Measurements from ENCODE around the gene HORMAD2. TPM values are rescaled to one million over a fixed set of nuclear protein-coding genes. Genes with fewer than 3 reads are reported as not detected.

Gene HORMAD2
- total RNA-seq, 1 donor from 2014 or later = not detected

- DNase-seq (ENCODE audit: low read depth) (no peak), FAIRE-seq (no peak)
- Histone ChIP-seq H3K9ac (ENCODE audit: low read length) (peak overlapping the region; percentile 67), H2AFZ (ENCODE audit: low read depth, low read length) (no peak overlapping the region), H3K4me1 (ENCODE audit: insufficient read depth, low read length) (peaks cover 40% of the 10 kb centered on the region), H3K79me2 (ENCODE audit: insufficient read depth, low read length) (no peaks in the 10 kb centered on the region), H3K4me2 (ENCODE audit: low read length) (no peak overlapping the region), H4K20me1 (ENCODE audit: insufficient read depth, low read length) (no peaks in the 10 kb centered on the region), H3K9me3 (ENCODE audit: insufficient read depth, low read depth, low read length) (no peaks in the 10 kb centered on the region), H3K36me3 (ENCODE audit: insufficient read depth, low read length) (no peaks in the 10 kb centered on the region), H3K27me3 (ENCODE audit: insufficient read depth, low read length) (no peaks in the 10 kb centered on the region), H3K27ac (ENCODE audit: low read depth, low read length) (peak overlapping the region; percentile 69), H3K4me3 (ENCODE audit: insufficient read depth, low read depth, low read length) (no peak overlapping the region)
- Mint-ChIP-seq H3K36me3 (ENCODE audit: low read depth, unreplicated experiment) (no peaks in the 10 kb centered on the region), H3K4me3 (ENCODE audit: unreplicated experiment) (no peak overlapping the region), H3K4me1 (ENCODE audit: low read depth, unreplicated experiment) (peaks cover 42% of the 10 kb centered on the region), H3K27ac (ENCODE audit: unreplicated experiment) (peak overlapping the region; percentile 92), H3K27me3 (ENCODE audit: low read depth, unreplicated experiment) (peaks cover 2% of the 10 kb centered on the region), H3K9me3 (ENCODE audit: unreplicated experiment) (no peaks in the 10 kb centered on the region)
- TF ChIP-seq, protein P1, sequence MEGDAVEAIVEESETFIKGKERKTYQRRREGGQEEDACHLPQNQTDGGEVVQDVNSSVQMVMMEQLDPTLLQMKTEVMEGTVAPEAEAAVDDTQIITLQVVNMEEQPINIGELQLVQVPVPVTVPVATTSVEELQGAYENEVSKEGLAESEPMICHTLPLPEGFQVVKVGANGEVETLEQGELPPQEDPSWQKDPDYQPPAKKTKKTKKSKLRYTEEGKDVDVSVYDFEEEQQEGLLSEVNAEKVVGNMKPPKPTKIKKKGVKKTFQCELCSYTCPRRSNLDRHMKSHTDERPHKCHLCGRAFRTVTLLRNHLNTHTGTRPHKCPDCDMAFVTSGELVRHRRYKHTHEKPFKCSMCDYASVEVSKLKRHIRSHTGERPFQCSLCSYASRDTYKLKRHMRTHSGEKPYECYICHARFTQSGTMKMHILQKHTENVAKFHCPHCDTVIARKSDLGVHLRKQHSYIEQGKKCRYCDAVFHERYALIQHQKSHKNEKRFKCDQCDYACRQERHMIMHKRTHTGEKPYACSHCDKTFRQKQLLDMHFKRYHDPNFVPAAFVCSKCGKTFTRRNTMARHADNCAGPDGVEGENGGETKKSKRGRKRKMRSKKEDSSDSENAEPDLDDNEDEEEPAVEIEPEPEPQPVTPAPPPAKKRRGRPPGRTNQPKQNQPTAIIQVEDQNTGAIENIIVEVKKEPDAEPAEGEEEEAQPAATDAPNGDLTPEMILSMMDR (IDR thresholded peaks at IDR 0.05; ENCODE audit: insufficient read depth, low read depth, low read length) = no peak
- TF ChIP-seq EZH2 (IDR thresholded peaks at IDR 0.05; ENCODE audit: insufficient read depth, low read length) = no peak
Observed at GRCh38 chr22:30225220-30225927, 145.1 kb downstream of the HORMAD2 start.

DNA sequence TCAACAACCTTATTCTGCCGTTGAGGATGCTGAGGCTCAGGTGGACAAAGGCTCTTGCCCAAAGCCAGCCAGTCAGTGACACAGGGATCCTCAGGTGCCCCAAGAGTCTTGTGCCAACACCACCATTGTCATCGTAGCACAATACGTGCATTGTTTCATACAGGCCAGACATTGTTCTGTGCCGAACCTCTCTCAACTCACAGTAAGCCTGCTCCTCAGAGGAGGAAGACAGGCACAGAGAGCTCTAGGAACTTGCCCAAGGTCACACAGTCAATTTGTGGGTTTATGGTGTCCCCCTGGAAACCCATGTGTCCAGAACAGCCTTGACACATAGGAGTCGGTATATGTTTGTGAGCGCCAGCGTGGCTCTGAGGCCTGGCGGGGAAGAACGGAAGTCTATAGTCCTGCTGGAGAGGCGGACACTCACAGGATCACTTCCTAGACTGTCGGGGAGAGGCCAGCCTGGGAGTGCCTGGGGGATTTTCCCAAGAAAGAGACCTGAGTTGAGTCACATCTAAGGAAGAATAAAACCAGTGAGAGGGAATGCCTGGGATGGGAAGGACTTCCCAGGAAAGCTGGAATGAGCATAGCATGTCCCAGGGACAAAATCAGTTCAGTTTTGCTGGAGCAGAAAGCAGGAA, 146.0 kb downstream of the HORMAD2 start:
- Histone ChIP-seq H3K4me1 (ENCODE audit: insufficient read depth, low read length) (peaks cover 40% of the 10 kb centered on the region), H3K9ac (ENCODE audit: low read length) (peak overlapping the region; percentile 56), H3K27me3 (ENCODE audit: insufficient read depth, low read length) (no peaks in the 10 kb centered on the region), H4K20me1 (ENCODE audit: insufficient read depth, low read length) (no peaks in the 10 kb centered on the region), H3K4me2 (ENCODE audit: low read length) (no peak overlapping the region), H3K36me3 (ENCODE audit: insufficient read depth, low read length) (no peaks in the 10 kb centered on the region), H3K79me2 (ENCODE audit: insufficient read depth, low read length) (no peaks in the 10 kb centered on the region), H2AFZ (ENCODE audit: low read depth, low read length) (no peak overlapping the region), H3K9me3 (ENCODE audit: insufficient read depth, low read depth, low read length) (no peaks in the 10 kb centered on the region), H3K4me3 (ENCODE audit: insufficient read depth, low read depth, low read length) (no peak overlapping the region), H3K27ac (ENCODE audit: low read depth, low read length) (peak overlapping the region; percentile 64)
- H3K9me3 Mint-ChIP-seq (ENCODE audit: unreplicated experiment) = no peaks in the 10 kb centered on the region
- FAIRE-seq (no peak), DNase-seq (ENCODE audit: low read depth) (peak; percentile 61)
- no peaks in the 10 kb centered on the region for H3K36me3 Mint-ChIP-seq (ENCODE audit: low read depth, unreplicated experiment)
- peak overlapping the region; percentile 59 for H3K27ac Mint-ChIP-seq (ENCODE audit: unreplicated experiment)
- no peaks in the 10 kb centered on the region for H3K27me3 Mint-ChIP-seq (ENCODE audit: low read depth, unreplicated experiment)
- TF ChIP-seq EZH2 (IDR thresholded peaks at IDR 0.05; ENCODE audit: insufficient read depth, low read length) = no peak
- TF ChIP-seq, protein P1 (IDR thresholded peaks at IDR 0.05; ENCODE audit: insufficient read depth, low read depth, low read length) = no peak
- H3K4me3 Mint-ChIP-seq (ENCODE audit: unreplicated experiment) = no peak overlapping the region
- H3K4me1 Mint-ChIP-seq (ENCODE audit: low read depth, unreplicated experiment) = peaks cover 42% of the 10 kb centered on the region

Other genes starting within 250 kb of the HORMAD2 start
- gene ASCC2, start 242.2 kb upstream of the HORMAD2 start, total RNA-seq = 69.5 and 71.2 TPM in 2 replicates
- gene MTMR3, start 197.3 kb upstream of the HORMAD2 start, total RNA-seq = 37.3 and 41.0 TPM in 2 replicates
- 63.3 and 100 TPM in 2 replicates for gene LIF, start 166.3 kb downstream of the HORMAD2 start, total RNA-seq
- not detected in 2 replicates for gene OSM, start 186.4 kb downstream of the HORMAD2 start, total RNA-seq
- 15.2 and 16.2 TPM in 2 replicates for gene CASTOR1, start 209.0 kb downstream of the HORMAD2 start, total RNA-seq
- 32.7 and 33.3 TPM in 2 replicates for gene TBC1D10A, start 246.5 kb downstream of the HORMAD2 start, total RNA-seq